Superior temporal gyrus (tissue), 1 donor: ENCODE data around the gene MT1F.

ENCODE experiments used
- DNase-seq: peaks from one replicate; pipeline ENCODE4 v3.0.0-alpha.2; 2016; ENCODE audit errors: extremely low spot score

The MT1F gene

DNA sequence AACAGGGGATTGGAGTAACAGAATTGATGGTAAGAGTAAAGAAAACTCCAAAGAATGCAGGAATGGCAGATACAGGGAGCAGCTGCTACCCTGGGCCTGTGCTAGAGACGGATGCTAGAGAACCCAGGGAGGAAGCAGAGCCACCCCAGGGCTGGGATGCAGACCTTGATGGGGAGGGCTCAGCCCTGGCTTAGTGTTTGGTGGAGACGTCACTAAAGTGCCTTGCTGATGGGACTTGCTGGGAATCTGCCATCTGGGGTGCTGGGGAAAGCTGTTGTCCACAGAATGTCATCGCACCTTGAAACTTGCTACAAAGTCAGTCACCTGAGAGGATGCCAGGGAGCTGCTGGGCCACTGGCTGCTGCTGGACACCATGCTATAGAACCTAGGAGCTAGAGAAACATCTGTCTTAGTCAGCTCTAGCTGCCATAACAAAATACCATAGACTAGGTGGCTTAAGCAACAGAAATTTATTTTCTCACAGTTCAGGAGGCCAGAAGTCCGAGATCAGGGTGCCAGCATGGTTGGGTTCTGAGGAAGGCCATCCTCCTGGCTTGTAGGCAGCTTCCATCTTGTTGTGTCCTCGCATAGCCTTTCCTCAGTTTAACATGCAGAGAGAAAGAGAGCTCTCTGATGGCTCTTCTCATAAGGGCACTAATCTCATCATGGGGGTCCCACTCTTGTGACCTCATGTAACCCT is 39.8 kb downstream of the MT1F start:
- DNase-seq = no peak

DNA sequence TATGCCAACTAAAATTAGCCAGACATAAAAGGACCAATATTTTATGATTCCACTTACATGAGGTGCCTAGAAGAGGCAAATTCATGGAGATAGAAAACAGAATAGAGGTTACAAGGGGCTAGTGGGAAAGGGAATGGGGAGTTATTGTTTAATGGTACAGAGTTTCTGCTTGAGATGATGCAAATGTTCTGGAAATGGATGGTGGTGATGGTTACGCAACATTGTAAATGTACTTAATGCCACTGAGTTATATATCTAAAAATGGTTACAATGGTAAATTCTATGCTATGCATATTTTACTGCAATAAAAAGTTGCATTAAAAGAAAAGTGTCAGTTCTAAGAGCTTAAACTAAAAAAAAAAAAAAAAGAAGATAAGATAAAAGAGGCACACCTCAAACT is 42.4 kb downstream of the MT1F start:
- no peak for DNase-seq

DNA sequence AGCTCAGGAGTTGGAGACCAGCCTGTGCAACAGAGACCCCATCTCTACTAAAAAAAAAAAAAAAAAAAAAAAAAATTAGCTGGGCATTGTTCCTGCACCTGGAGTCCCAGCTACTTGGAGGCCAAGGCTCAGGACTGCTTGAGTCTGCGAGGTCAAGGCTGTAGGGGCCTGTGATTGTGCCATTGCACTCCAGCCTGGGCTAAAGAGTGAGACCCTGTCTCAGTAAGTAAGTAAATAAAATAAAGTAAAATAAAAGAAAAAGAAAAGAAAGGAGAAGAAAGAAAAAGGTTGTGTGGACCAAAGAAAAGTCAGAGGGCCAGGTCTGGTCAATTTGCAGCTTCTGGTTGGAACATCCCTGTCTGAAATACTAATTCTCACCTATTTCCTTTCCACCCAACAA is 42.9 kb downstream of the MT1F start:
- DNase-seq = no peak

DNA sequence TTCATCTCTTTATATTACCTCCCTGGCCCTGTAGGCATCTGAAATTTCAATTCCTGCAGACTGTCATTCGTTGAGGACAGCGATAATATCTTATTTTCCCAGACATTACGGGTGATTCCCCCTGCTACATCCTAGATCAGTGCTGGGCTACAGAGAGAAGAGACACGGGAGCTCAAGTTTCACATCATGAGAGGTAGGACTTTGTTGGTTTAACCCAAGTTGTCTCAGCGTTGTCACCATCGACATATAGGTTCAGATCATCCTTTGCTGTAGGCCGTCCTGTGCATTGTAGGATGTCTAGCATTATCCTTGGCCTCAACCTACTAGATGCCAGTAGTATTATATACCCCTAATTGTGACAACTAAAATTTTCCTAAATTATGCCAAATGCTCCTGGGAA is 43.8 kb downstream of the MT1F start:
- DNase-seq = no peak

DNA sequence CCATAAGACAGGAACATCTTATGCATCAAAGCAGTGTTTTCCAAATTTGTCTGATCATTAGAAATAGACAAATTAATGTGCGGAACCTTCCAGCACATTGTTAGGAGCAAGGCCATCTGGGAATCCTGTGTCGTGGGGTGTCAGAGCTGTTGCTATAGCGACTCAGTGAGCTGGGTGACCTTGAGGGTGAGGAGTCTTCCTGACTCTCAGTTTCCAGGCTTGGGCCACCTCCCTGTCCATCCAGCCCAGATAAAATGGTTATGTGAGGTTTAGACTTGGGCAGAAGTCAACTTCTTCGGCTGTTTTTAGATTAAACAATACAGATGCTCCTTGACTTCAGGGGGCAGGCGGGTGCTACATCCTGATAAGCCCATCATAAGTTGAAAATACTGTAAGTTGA is 45.1 kb downstream of the MT1F start:
- DNase-seq = no peak
